Thoracic aorta (tissue), 2 donors: ENCODE data around the gene BLID. TPM values are rescaled to one million over a fixed set of nuclear protein-coding genes. Genes with fewer than 3 reads are reported as not detected.

ENCODE experiments used
- ATAC-seq: fragments of 150-250 bp; one replicate; pipeline ENCODE4 v1.8.0; 2017; ENCODE audit warnings: low read depth; ENCODE audit not compliant: insufficient number of reproducible peaks, low FRiP score
- DNase-seq: peaks from one replicate; pipeline ENCODE4 v3.0.0-alpha.2; 2020; ENCODE audit warnings: low spot score
- H3K27ac ChIP-seq, 2 donors: fragments of 200-600 bp; sonication (generic); 1 replicate in 1 of 2; 2 replicates in 1 of 2; pipeline ENCODE4 v1.5.1; 2016; ENCODE audit warnings: mild to moderate bottlenecking in 2 of 2, moderate library complexity in 2 of 2
- H3K27me3 ChIP-seq: fragments of 200-600 bp; sonication (generic); replicated peaks from 2 replicates; pipeline ENCODE4 v1.6.0; 2016; ENCODE audit warnings: mild to moderate bottlenecking; ENCODE audit not compliant: insufficient read depth
- H3K36me3 ChIP-seq: fragments of 200-600 bp; sonication (generic); one replicate; pipeline ENCODE4 v1.5.1; 2016
- H3K4me1 ChIP-seq, 2 donors: fragments of 200-600 bp; sonication (generic); 1 replicate in 1 of 2; 2 replicates in 1 of 2; pipeline versions ENCODE4 v1.5.1 to v1.6.0; 2016; ENCODE audit warnings: low read depth in 2 of 2, mild to moderate bottlenecking in 1 of 2; ENCODE audit not compliant: control insufficient read depth in 1 of 2
- H3K4me3 ChIP-seq: fragments of 200-600 bp; sonication (generic); 2 replicates; pipeline ENCODE4 v1.5.1; 2016; ENCODE audit warnings: mild to moderate bottlenecking
- H3K9me3 ChIP-seq: fragments of 200-600 bp; sonication (generic); 2 replicates; pipeline ENCODE4 v1.5.1; 2016
- total RNA-seq, 2 donors: library from RNA; depleted of rRNA; stranded (reverse); fragments of >200 nt; gene quantifications; one replicate each; pipeline versions ENCODE4 v1.1.0 to v1.2.3, GENCODE V29; 2016
- TF ChIP-seq, protein P1 (sequence below): fragments of 200-600 bp; sonication (generic); IDR thresholded peaks from one replicate; pipeline ENCODE4 v1.5.1; 2019; ENCODE audit warnings: antibody characterized with exemption

Gene BLID
- total RNA-seq, 2 donors from 2014 or later = 24.6 to 53.4 TPM

DNA sequence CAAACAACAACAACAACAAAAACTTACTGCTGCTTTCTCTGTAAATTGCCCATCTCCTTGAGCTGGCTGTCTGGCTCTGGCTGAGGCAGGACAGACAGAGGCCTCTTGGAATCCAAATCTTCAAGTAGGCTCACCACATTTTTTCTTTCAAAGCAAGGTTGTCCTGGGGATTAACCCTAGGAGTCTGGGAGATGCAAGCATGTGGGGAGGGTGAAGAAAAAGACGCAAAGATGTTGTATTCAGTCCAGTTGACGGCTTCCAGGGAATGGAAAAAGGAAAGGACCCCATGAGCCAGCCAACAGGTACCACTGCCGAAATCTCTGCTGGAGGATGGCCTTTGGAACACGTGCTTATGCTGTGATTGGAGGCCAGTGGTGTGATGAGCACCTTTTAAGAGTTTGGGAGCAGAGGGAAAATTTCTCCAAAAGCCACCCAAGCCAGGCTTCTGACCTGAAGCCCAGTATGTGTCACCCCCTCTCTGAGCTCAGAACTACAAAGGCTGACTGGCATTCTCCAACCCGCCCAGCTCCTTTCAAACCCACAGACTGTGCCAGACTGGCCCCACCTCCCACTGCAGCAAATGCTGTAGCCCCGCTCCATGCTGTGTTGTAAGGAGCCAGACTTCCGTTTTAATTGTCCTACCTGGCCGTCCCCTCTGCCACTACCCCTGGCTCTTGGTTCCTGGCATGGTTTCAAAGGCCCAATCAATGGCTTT is 10.8 kb downstream of the BLID start:
- DNase-seq = peak; percentile 24

GRCh38 chr11:122104341-122104740 is 11.7 kb downstream of the BLID start:
- no peaks in the 10 kb centered on the region for H3K9me3 ChIP-seq
- no peak overlapping the region for H3K4me3 ChIP-seq
- no peaks in the 10 kb centered on the region for H3K36me3 ChIP-seq
- H3K27ac ChIP-seq = peak overlapping the region; percentile 71 to 96
- H3K4me1 ChIP-seq = peaks cover 30 to 72% of the 10 kb centered on the region in 2 donors
- ATAC-seq = no peak
- DNase-seq = no peak
- TF ChIP-seq, protein P1, sequence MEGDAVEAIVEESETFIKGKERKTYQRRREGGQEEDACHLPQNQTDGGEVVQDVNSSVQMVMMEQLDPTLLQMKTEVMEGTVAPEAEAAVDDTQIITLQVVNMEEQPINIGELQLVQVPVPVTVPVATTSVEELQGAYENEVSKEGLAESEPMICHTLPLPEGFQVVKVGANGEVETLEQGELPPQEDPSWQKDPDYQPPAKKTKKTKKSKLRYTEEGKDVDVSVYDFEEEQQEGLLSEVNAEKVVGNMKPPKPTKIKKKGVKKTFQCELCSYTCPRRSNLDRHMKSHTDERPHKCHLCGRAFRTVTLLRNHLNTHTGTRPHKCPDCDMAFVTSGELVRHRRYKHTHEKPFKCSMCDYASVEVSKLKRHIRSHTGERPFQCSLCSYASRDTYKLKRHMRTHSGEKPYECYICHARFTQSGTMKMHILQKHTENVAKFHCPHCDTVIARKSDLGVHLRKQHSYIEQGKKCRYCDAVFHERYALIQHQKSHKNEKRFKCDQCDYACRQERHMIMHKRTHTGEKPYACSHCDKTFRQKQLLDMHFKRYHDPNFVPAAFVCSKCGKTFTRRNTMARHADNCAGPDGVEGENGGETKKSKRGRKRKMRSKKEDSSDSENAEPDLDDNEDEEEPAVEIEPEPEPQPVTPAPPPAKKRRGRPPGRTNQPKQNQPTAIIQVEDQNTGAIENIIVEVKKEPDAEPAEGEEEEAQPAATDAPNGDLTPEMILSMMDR = no peak
- H3K27me3 ChIP-seq = no peaks in the 10 kb centered on the region

More for the DNA sequence above, 10.8 kb downstream of the BLID start:
- H3K4me1 ChIP-seq = peaks cover 34 to 80% of the 10 kb centered on the region in 2 donors
- H3K27me3 ChIP-seq = no peaks in the 10 kb centered on the region
- no peaks in the 10 kb centered on the region for H3K9me3 ChIP-seq
- no peaks in the 10 kb centered on the region for H3K36me3 ChIP-seq
- TF ChIP-seq, protein P1 = no peak
- H3K4me3 ChIP-seq = peak overlapping the region; percentile 13
- H3K27ac ChIP-seq = peak overlapping the region; percentile 71 to 96
- ATAC-seq = no peak

GRCh38 chr11:122103726-122104125 is 12.3 kb downstream of the BLID start:
- Histone ChIP-seq H3K4me1 (peaks cover 30 to 66% of the 10 kb centered on the region in 2 donors), H3K36me3 (no peaks in the 10 kb centered on the region), H3K4me3 (peak overlapping the region; percentile 91), H3K27me3 (no peaks in the 10 kb centered on the region), H3K9me3 (no peaks in the 10 kb centered on the region), H3K27ac (peak overlapping the region; percentile 71 to 96)
- TF ChIP-seq, protein P1 = no peak
- DNase-seq = no peak
- no peak for ATAC-seq

DNA sequence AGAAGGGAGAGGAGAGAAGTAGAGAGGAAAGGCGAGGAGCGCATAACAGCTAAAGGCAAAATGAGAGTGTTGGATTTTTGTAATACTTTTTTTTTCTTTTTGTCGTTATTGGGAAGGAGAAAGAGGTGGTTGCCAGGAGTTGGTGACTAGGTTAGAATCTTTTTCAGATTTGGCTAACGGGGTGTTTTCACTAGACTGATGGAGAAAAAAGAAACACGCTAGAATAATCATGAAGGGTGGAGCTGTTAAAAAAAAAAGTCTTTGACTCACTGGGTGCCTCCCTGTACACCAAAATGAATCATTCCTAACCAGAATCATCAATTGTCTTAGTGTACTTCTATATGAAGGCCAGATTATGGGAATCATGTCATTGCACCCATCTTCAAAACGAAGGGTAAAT is 12.7 kb downstream of the BLID start:
- H3K9me3 ChIP-seq = no peaks in the 10 kb centered on the region
- peak overlapping the region; percentile 91 to 96 for H3K27ac ChIP-seq
- no peaks in the 10 kb centered on the region for H3K36me3 ChIP-seq
- TF ChIP-seq, protein P1 = no peak
- peaks cover 30 to 62% of the 10 kb centered on the region in 2 donors for H3K4me1 ChIP-seq
- DNase-seq (no peak), ATAC-seq (peak; percentile 48)
- peak overlapping the region; percentile 91 for H3K4me3 ChIP-seq
- H3K27me3 ChIP-seq = no peaks in the 10 kb centered on the region

- Histone ChIP-seq H3K27me3 (no peaks in the 10 kb centered on the region), H3K36me3 (no peaks in the 10 kb centered on the region), H3K9me3 (no peaks in the 10 kb centered on the region), H3K27ac (peak overlapping the region; percentile 91 to 96), H3K4me3 (peak overlapping the region; percentile 91), H3K4me1 (peaks cover 24 to 54% of the 10 kb centered on the region in 2 donors)
- TF ChIP-seq, protein P1 = no peak
- ATAC-seq (no peak), DNase-seq (no peak)
These were observed 13.6 kb downstream of the BLID start for GRCh38 chr11:122102426-122102825.
